ENCODE results near the gene HPGD. TPM values are rescaled to one million over a fixed set of nuclear protein-coding genes. Genes with fewer than 3 reads are reported as not detected.
"Not testable (repeated sequence)": the region's sequence is repeated elsewhere in the genome, so short reads cannot be mapped to it uniquely, and the experiment has no call there.

HPGD gene
- total and polyA plus RNA-seq, 9 donors, result 1.2 to 8.1 (median 5.1) TPM

DNA sequence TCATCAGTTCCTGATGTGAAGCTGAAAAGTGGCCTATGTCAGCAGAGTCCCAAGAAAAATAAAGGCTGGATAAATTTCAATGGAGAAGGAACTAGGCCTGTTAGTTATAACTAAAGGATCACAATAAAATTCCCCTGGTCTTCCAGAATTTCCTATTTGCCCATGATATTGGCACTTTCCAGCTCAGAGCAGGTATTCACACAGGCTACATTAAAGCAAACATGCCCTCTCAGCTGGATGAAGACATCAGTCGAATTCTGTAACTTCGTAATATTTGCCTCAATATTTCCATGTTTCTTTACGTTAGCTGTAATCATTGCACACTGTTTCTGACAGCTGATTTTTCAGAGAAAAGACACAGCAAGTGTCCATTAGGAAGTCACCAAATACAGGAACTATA, 9.5 kb downstream of the HPGD start:
- Histone ChIP-seq H3K36me3 (ENCODE audit: control insufficient read depth, insufficient read depth, low read length) (no peaks in the 10 kb centered on the region), H3K27ac (ENCODE audit: low read length) (no peak overlapping the region), H3K9me3 (replicated peaks; ENCODE audit: control insufficient read depth, low read depth, low read length) (no peaks in the 10 kb centered on the region), H3K4me3 (ENCODE audit: low read length) (no peak overlapping the region), H3K4me1 (ENCODE audit: control insufficient read depth, insufficient read depth, low read length) (no peaks in the 10 kb centered on the region), H3K27me3 (ENCODE audit: control insufficient read depth, insufficient read depth, low read length) (no peaks in the 10 kb centered on the region)
- no peak for DNase-seq
- WGBS (ENCODE audit: insufficient coverage), result 100% methylated on average over 1 of the region's 3 CpGs

DNA sequence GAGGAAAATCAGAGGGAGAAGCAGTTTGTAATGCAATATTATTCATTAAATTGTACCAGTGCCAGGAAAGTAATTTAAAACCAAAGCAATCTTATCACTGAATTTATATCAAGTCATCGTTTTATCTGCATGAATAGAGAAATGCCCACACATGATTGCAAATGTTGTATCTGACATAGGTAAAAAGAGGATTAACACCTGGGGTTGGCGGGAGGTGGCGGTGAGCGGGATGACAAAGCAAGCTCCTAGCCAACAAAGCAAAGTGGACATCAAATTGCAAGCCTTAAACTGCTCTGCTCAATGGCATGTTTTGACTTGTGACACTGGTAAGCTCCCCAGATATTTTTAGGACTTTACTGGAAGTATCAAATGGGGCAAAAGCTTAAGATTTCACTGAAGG, 16.4 kb downstream of the HPGD start:
- H3K9me3 ChIP-seq (replicated peaks; ENCODE audit: control insufficient read depth, low read depth, low read length), result no peaks in the 10 kb centered on the region
- no peak overlapping the region for H3K27ac ChIP-seq (ENCODE audit: low read length)
- no peaks in the 10 kb centered on the region for H3K36me3 ChIP-seq (ENCODE audit: control insufficient read depth, insufficient read depth, low read length)
- WGBS (ENCODE audit: insufficient coverage), result no CpG with 5 or more reads among the region's 4 CpGs
- DNase-seq, result no peak
- H3K4me3 ChIP-seq (ENCODE audit: low read length), result no peak overlapping the region
- H3K4me1 ChIP-seq (ENCODE audit: control insufficient read depth, insufficient read depth, low read length), result no peaks in the 10 kb centered on the region
- H3K27me3 ChIP-seq (ENCODE audit: control insufficient read depth, insufficient read depth, low read length), result no peaks in the 10 kb centered on the region

DNA sequence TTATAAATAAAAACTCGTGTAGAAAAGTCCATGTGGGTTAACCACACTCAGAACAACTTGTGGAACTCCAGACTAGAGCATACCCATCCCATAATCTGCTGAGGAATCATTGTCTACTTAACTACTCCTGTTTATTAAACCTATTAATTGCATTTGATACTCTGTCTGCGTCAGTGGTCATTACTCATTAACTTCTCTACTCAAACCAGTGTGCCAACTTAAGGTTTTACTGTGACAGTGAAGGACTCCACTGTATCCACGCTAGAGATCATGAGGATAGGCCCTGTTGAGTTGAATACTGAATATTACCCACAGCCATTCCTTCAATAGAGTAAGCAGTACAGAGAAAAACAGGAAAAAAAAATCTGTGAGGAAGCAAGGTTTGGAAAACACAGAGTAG, 17.3 kb downstream of the HPGD start:
- Histone ChIP-seq H3K9me3 (replicated peaks; ENCODE audit: control insufficient read depth, low read depth, low read length) (no peaks in the 10 kb centered on the region), H3K4me1 (ENCODE audit: control insufficient read depth, insufficient read depth, low read length) (no peaks in the 10 kb centered on the region), H3K36me3 (ENCODE audit: control insufficient read depth, insufficient read depth, low read length) (no peaks in the 10 kb centered on the region), H3K4me3 (ENCODE audit: low read length) (no peak overlapping the region), H3K27ac (ENCODE audit: low read length) (no peak overlapping the region), H3K27me3 (ENCODE audit: control insufficient read depth, insufficient read depth, low read length) (no peaks in the 10 kb centered on the region)
- WGBS (ENCODE audit: insufficient coverage), result no CpG with 5 or more reads among the region's 3 CpGs
- no peak for DNase-seq

DNA sequence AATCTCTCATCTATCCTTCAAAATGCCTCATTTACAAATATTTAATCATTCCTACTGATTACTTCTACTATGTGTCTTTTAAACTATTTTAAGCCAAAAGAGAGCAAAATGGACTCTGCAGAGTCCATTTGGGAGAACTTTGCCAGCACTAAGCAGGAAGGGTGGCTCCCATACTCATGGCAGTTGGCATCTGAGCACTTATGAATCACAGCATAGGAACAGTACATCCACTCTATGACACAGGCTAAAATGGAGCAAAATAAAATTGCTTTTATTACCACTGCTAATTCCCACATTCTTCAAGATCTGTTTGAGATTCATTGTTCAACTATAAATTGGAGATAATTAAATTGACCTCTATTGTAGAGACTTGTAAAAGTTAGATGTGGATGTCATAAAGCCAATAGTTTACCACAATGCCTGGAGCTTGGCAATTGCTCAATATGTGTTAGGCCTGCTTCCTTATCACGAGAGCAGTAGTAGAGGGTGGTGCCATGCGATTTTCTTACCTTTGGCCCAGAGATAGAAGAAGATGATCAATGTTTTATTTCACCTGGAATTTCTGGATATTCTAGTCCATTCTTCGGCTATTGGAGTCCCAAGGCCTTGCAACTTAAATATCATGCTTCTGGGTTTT, 19.1 kb downstream of the HPGD start:
- DNase-seq, result no peak
- no peak overlapping the region for H3K27ac ChIP-seq (ENCODE audit: low read length)
- H3K36me3 ChIP-seq (ENCODE audit: control insufficient read depth, insufficient read depth, low read length), result no peaks in the 10 kb centered on the region
- H3K9me3 ChIP-seq (replicated peaks; ENCODE audit: control insufficient read depth, low read depth, low read length), result no peaks in the 10 kb centered on the region
- no peaks in the 10 kb centered on the region for H3K27me3 ChIP-seq (ENCODE audit: control insufficient read depth, insufficient read depth, low read length)
- no peak overlapping the region for H3K4me3 ChIP-seq (ENCODE audit: low read length)
- H3K4me1 ChIP-seq (ENCODE audit: control insufficient read depth, insufficient read depth, low read length), result no peaks in the 10 kb centered on the region
- 100% methylated on average over 1 of the region's 3 CpGs for WGBS (ENCODE audit: insufficient coverage)

DNA sequence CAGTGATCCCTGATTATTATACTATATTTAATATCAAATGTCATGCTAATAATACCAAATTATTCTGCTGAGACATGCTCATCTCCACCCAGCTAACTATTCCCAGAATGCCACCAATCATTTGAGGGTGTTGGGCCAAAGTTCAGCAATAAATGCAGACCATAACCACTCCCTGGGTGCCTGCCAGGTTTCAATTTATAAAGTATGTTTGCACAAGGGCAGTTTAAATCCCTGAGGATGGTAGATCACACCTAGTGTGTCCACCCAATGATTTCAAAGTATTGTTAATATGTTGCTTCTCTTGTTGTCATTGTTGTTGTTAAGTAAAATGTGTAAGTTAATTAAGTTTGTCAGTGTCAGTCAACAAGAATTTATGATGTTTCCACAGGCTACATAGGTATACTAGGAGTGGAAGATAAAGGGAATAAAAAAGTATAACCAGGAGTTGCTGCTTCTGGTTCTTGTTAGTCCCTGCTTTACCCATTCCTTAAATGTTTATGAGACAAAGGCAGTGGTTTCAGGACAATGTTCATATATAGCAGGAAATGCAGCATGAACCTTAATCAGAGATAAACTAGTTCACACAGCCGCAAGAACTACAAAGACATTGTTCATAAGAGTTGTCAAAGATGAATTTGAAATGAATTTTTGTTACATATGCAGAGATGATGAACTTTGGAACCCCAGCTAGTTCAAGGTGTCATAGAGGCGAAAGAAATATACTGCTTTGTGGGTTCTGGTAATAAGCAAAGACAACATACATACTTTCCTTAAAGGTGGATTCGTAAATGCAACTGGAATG, 25.5 kb downstream of the HPGD start:
- Histone ChIP-seq H3K27me3 (ENCODE audit: control insufficient read depth, insufficient read depth, low read length) (no peaks in the 10 kb centered on the region), H3K36me3 (ENCODE audit: control insufficient read depth, insufficient read depth, low read length) (no peaks in the 10 kb centered on the region), H3K4me3 (ENCODE audit: low read length) (no peak overlapping the region), H3K27ac (ENCODE audit: low read length) (no peak overlapping the region), H3K4me1 (ENCODE audit: control insufficient read depth, insufficient read depth, low read length) (no peaks in the 10 kb centered on the region), H3K9me3 (replicated peaks; ENCODE audit: control insufficient read depth, low read depth, low read length) (no peaks in the 10 kb centered on the region)
- no CpG with 5 or more reads among the region's 3 CpGs for WGBS (ENCODE audit: insufficient coverage)
- no peak for DNase-seq

DNA sequence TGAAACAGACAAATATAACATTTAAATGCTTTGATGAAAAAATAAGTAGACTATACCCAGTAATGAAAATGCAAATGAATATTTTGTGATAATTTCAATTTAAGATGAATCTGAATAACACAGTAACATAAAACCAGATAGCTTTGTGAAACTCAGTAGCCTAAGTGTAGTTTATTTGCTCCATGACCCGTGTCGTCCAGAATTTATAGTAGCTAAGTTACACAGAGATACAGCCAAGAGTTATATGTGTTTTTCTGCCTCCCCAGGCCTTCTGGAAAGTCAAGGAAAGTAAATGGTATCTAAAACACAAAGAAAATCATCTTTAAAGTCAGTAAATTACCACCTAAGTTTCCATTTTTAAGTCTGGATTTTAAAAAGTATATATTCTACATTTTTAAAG, 26.7 kb downstream of the HPGD start:
- no peak for DNase-seq
- no peaks in the 10 kb centered on the region for H3K9me3 ChIP-seq (replicated peaks; ENCODE audit: control insufficient read depth, low read depth, low read length)
- H3K36me3 ChIP-seq (ENCODE audit: control insufficient read depth, insufficient read depth, low read length), result no peaks in the 10 kb centered on the region
- H3K4me1 ChIP-seq (ENCODE audit: control insufficient read depth, insufficient read depth, low read length), result no peaks in the 10 kb centered on the region
- WGBS (ENCODE audit: insufficient coverage), result no CpG with 5 or more reads among the region's 2 CpGs
- no peaks in the 10 kb centered on the region for H3K27me3 ChIP-seq (ENCODE audit: control insufficient read depth, insufficient read depth, low read length)
- no peak overlapping the region for H3K27ac ChIP-seq (ENCODE audit: low read length)
- no peak overlapping the region for H3K4me3 ChIP-seq (ENCODE audit: low read length)

DNA sequence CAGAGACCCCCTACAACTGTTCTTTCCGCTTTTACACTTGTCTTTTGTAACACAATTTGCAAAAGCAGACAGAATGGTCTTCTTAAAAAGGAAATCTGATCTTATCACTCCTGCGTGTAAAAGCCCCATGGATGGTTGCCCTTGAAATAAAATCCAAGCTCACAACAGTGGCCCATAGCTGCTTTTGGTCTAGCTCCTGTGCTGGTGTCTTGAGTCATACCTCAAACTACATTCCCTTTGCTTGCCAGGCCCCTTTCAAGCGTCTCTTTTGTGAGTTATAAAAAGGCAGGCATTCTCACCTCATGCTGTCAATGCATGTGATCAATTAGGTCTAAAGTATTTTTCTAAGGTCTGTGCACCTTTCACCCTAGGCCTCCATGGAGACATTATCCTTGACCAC, 27.6 kb downstream of the HPGD start:
- Histone ChIP-seq H3K9me3 (replicated peaks; ENCODE audit: control insufficient read depth, low read depth, low read length) (no peaks in the 10 kb centered on the region), H3K27ac (ENCODE audit: low read length) (no peak overlapping the region), H3K4me1 (ENCODE audit: control insufficient read depth, insufficient read depth, low read length) (no peaks in the 10 kb centered on the region), H3K36me3 (ENCODE audit: control insufficient read depth, insufficient read depth, low read length) (no peaks in the 10 kb centered on the region), H3K27me3 (ENCODE audit: control insufficient read depth, insufficient read depth, low read length) (no peaks in the 10 kb centered on the region), H3K4me3 (ENCODE audit: low read length) (no peak overlapping the region)
- DNase-seq, result no peak
- 66% methylated on average over 2 of the region's 3 CpGs for WGBS (ENCODE audit: insufficient coverage)

DNA sequence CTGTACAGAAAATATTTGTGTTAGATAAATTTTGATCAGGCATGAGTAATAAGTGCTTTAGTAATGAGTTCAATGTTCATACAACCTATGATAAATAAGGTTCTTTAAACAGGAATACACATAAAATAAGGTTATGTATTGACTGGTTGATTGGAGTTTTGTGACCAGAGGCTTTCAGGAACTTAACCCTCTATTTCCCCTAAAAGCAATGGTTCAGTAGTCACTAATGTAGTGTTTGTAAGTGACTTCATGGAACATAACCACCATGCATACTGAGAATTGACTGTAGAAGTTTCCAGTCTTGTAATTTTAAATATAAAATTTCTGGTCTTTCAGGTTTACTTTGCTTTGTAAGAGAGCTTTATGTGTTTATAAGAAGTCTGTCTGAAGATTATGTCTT, 28.1 kb downstream of the HPGD start:
- H3K36me3 ChIP-seq (ENCODE audit: control insufficient read depth, insufficient read depth, low read length), result no peaks in the 10 kb centered on the region
- H3K9me3 ChIP-seq (replicated peaks; ENCODE audit: control insufficient read depth, low read depth, low read length), result no peaks in the 10 kb centered on the region
- no peaks in the 10 kb centered on the region for H3K4me1 ChIP-seq (ENCODE audit: control insufficient read depth, insufficient read depth, low read length)
- no peak overlapping the region for H3K27ac ChIP-seq (ENCODE audit: low read length)
- no peak for DNase-seq
- no peak overlapping the region for H3K4me3 ChIP-seq (ENCODE audit: low read length)
- H3K27me3 ChIP-seq (ENCODE audit: control insufficient read depth, insufficient read depth, low read length), result no peaks in the 10 kb centered on the region

DNA sequence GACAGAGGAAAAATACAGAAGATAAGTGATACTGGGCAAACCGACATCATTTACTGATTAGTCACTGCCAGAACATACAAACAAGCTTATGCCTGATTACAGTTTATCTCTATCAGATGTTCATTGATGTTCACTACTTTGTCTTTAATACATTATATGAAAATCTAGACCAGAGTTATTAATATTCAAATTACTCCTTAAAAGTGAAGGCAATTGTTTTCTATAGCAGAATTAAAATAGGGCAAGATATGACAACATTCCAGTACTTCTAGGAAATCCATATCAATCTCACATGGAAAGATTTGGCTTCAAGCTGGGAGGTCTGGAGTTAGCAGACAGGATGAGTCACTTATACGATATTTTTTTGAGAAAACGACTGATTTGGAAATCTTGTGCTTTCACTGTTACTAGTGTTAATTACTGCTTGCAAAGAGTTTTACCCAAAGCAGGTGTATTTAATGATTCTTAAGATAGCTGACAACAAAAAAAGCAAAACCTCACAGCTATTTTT, 31.8 kb downstream of the HPGD start:
- no peaks in the 10 kb centered on the region for H3K36me3 ChIP-seq (ENCODE audit: control insufficient read depth, insufficient read depth, low read length)
- no peaks in the 10 kb centered on the region for H3K27me3 ChIP-seq (ENCODE audit: control insufficient read depth, insufficient read depth, low read length)
- H3K4me1 ChIP-seq (ENCODE audit: control insufficient read depth, insufficient read depth, low read length), result no peaks in the 10 kb centered on the region
- DNase-seq, result peak; percentile 50
- H3K4me3 ChIP-seq (ENCODE audit: low read length), result no peak overlapping the region
- no peaks in the 10 kb centered on the region for H3K9me3 ChIP-seq (replicated peaks; ENCODE audit: control insufficient read depth, low read depth, low read length)
- H3K27ac ChIP-seq (ENCODE audit: low read length), result no peak overlapping the region
- WGBS (ENCODE audit: insufficient coverage), result no CpG with 5 or more reads among the region's 3 CpGs

DNA sequence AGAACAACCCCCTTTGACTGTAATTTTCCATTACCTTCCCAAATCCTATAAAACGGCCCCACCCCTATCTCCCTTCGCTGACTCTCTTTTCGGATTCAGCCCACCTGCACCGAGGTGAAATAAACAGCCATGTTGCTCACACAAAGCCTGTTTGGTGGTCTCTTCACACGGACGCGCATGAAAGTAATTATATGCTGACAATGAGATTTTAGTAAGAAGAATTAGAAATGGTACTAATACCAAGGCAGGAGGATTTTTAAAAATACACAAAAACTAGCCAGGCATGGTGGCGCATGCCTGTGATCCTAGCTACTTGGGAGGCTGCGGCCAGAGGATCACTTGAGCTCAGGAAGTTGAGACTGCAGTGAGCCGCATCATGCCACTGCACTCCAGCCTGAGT, 33.9 kb downstream of the HPGD start:
- not testable (repeated sequence) for DNase-seq; H3K36me3 ChIP-seq (ENCODE audit: control insufficient read depth, insufficient read depth, low read length); H3K4me3 ChIP-seq (ENCODE audit: low read length); H3K9me3 ChIP-seq (replicated peaks; ENCODE audit: control insufficient read depth, low read depth, low read length); H3K4me1 ChIP-seq (ENCODE audit: control insufficient read depth, insufficient read depth, low read length); H3K27me3 ChIP-seq (ENCODE audit: control insufficient read depth, insufficient read depth, low read length); H3K27ac ChIP-seq (ENCODE audit: low read length)
- 77% methylated on average over 3 of the region's 10 CpGs for WGBS (ENCODE audit: insufficient coverage)

Measured in muscle of leg (tissue), 11 donors.